Measurements from ENCODE around the gene AUTS2.
A peak's percentile ranks its signal among the peaks of the same experiment; 100 is the strongest.

Gene AUTS2

GRCh38 chr7:69661342-69661741 lies 63.1 kb downstream of the AUTS2 start:
- no peak for DNase-seq

- no peak for DNase-seq
These were observed 65.9 kb downstream of the AUTS2 start for GRCh38 chr7:69663911-69664832.

GRCh38 chr7:69665369-69665768 lies 67.1 kb downstream of the AUTS2 start:
- DNase-seq: no peak

- no peak for DNase-seq
These were observed 70.1 kb downstream of the AUTS2 start for GRCh38 chr7:69668339-69668870.

GRCh38 chr7:69670701-69671100 lies 72.4 kb downstream of the AUTS2 start:
- DNase-seq: no peak

GRCh38 chr7:69673074-69673473 lies 74.8 kb downstream of the AUTS2 start:
- no peak for DNase-seq

GRCh38 chr7:69674701-69675182 lies 76.5 kb downstream of the AUTS2 start:
- DNase-seq: no peak

- no peak for DNase-seq
These were observed 78.0 kb downstream of the AUTS2 start for GRCh38 chr7:69676247-69676646.

- DNase-seq: no peak
These were observed 79.0 kb downstream of the AUTS2 start for GRCh38 chr7:69677054-69677852.

- no peak for DNase-seq
These were observed 79.7 kb downstream of the AUTS2 start for GRCh38 chr7:69677881-69678493.

GRCh38 chr7:69678494-69679187 lies 80.4 kb downstream of the AUTS2 start:
- DNase-seq: no peak

- DNase-seq: no peak
These were observed 82.9 kb downstream of the AUTS2 start for GRCh38 chr7:69681181-69681580.

GRCh38 chr7:69682518-69682917 lies 84.2 kb downstream of the AUTS2 start:
- DNase-seq: no peak

- no peak for DNase-seq
These were observed 84.7 kb downstream of the AUTS2 start for GRCh38 chr7:69683002-69683401.

GRCh38 chr7:69684369-69685292 lies 86.4 kb downstream of the AUTS2 start:
- no peak for DNase-seq

GRCh38 chr7:69685293-69685631 lies 87.0 kb downstream of the AUTS2 start:
- no peak for DNase-seq

- no peak for DNase-seq
These were observed 88.1 kb downstream of the AUTS2 start for GRCh38 chr7:69686366-69686765.

- peak; percentile 31 for DNase-seq
These were observed 89.6 kb downstream of the AUTS2 start for GRCh38 chr7:69687739-69688433.

- no peak for DNase-seq
These were observed 92.1 kb downstream of the AUTS2 start for GRCh38 chr7:69690329-69690728.

GRCh38 chr7:69691327-69691726 lies 93.1 kb downstream of the AUTS2 start:
- no peak for DNase-seq

GRCh38 chr7:69691734-69692133 lies 93.5 kb downstream of the AUTS2 start:
- DNase-seq: no peak
